Mesothelial cell of epicardium (in vitro differentiated cells): ENCODE data around the gene TUBGCP2. TPM values are rescaled to one million over a fixed set of nuclear protein-coding genes. Genes with fewer than 3 reads are reported as not detected.

Experiments used
- DNase-seq, 2 experiments: peaks; one replicate each; pipeline ENCODE4 v3.0.0; 2021; ENCODE audit warnings: low spot score in 2 of 2; ENCODE audit not compliant: unreplicated experiment in 2 of 2
- H3K27ac Mint-ChIP-seq: 2 replicates; pipeline ENCODE4 v1.8.0; 2021; ENCODE audit warnings: mixed read lengths
- H3K27me3 Mint-ChIP-seq: 2 replicates; pipeline ENCODE4 v1.8.0; 2021; ENCODE audit warnings: low read depth, mixed read lengths
- H3K36me3 Mint-ChIP-seq: 2 replicates; pipeline ENCODE4 v1.8.0; 2021; ENCODE audit warnings: mixed read lengths
- H3K4me1 Mint-ChIP-seq: 2 replicates; pipeline ENCODE4 v1.8.0; 2021; ENCODE audit warnings: mixed read lengths
- H3K4me3 Mint-ChIP-seq: 2 replicates; pipeline ENCODE4 v1.8.0; 2021; ENCODE audit warnings: mild to moderate bottlenecking, moderate library complexity, mixed read lengths
- H3K9me3 Mint-ChIP-seq: 2 replicates; pipeline ENCODE4 v1.8.0; 2021; ENCODE audit warnings: mixed read lengths
- CTCF ChIP-seq: fragments of 200-600 bp; sonication (generic); IDR thresholded peaks from one replicate; pipeline ENCODE4 v1.5.0; 2021; ENCODE audit warnings: antibody characterized with exemption; ENCODE audit not compliant: unreplicated experiment
- total RNA-seq: library from RNA; stranded (reverse); gene quantifications from 3 replicates; pipeline ENCODE4 v1.2.1, GENCODE V29; 2021

Gene TUBGCP2
- total RNA-seq, 1 donor from 2014 or later = 69.6 TPM

- H3K27ac Mint-ChIP-seq = no peak overlapping the region
- peaks cover 42% of the 10 kb centered on the region for H3K27me3 Mint-ChIP-seq
- no peaks in the 10 kb centered on the region for H3K4me1 Mint-ChIP-seq
- TF ChIP-seq CTCF = no peak
- H3K9me3 Mint-ChIP-seq = peaks cover 12% of the 10 kb centered on the region
- no peak overlapping the region for H3K4me3 Mint-ChIP-seq
- H3K36me3 Mint-ChIP-seq = no peaks in the 10 kb centered on the region
- DNase-seq = no peak
Observed at GRCh38 chr10:133344236-133344635, 35.6 kb upstream of the TUBGCP2 start.

DNA sequence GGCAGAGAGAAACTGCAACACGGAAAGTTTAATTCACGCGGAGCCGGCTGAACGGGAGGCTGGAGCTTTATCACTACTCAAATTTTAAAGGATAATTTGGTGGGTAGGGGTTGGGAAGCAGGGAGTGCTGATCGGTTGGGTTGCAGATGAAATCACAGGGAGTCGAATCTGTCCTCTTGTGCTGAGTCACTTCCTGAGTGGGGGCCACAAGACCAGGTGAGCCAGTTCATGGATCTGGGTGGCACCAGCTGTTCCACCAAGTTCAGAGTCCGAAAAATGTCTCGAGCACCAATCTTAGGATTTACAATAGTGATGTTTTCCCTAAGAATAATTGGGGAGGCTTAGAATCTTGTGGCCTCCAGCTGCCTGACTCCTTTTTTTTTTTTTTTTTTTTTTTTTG is 34.9 kb upstream of the TUBGCP2 start:
- H3K36me3 Mint-ChIP-seq = no peaks in the 10 kb centered on the region
- no peak overlapping the region for H3K4me3 Mint-ChIP-seq
- H3K27ac Mint-ChIP-seq = no peak overlapping the region
- no peak for DNase-seq
- no peaks in the 10 kb centered on the region for H3K4me1 Mint-ChIP-seq
- H3K9me3 Mint-ChIP-seq = peaks cover 12% of the 10 kb centered on the region
- peaks cover 42% of the 10 kb centered on the region for H3K27me3 Mint-ChIP-seq
- TF ChIP-seq CTCF = no peak

DNA sequence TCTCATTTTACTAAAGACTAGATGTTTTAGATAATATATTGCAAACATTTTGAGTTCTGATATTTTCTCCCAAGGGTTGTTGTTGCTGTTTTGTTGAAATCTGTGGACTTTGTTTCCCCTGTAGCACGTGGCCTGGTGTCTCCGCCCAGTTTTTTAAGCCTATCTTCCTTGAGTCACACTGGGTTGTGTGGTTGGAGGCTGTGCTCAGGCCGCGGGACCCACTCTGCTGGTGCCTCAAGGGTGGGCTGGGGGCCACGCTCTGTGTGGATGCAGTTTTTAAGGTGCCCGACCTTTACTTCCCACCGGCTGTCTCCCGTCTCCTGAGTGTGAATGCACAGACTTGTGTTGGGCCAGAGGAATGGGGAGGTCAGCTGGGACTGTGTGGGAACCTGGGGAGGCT is 34.3 kb upstream of the TUBGCP2 start:
- H3K27me3 Mint-ChIP-seq = peaks cover 42% of the 10 kb centered on the region
- H3K4me1 Mint-ChIP-seq = no peaks in the 10 kb centered on the region
- H3K4me3 Mint-ChIP-seq = no peak overlapping the region
- H3K36me3 Mint-ChIP-seq = no peaks in the 10 kb centered on the region
- TF ChIP-seq CTCF = no peak
- H3K9me3 Mint-ChIP-seq = peaks cover 12% of the 10 kb centered on the region
- H3K27ac Mint-ChIP-seq = no peak overlapping the region
- DNase-seq = no peak

GRCh38 chr10:133341983-133342382 is 33.3 kb upstream of the TUBGCP2 start:
- no peak overlapping the region for H3K27ac Mint-ChIP-seq
- peaks cover 12% of the 10 kb centered on the region for H3K9me3 Mint-ChIP-seq
- peaks cover 42% of the 10 kb centered on the region for H3K27me3 Mint-ChIP-seq
- DNase-seq = no peak
- H3K36me3 Mint-ChIP-seq = no peaks in the 10 kb centered on the region
- no peaks in the 10 kb centered on the region for H3K4me1 Mint-ChIP-seq
- TF ChIP-seq CTCF = no peak
- H3K4me3 Mint-ChIP-seq = no peak overlapping the region

GRCh38 chr10:133339708-133340380 is 31.2 kb upstream of the TUBGCP2 start:
- no peak for DNase-seq
- peaks cover 44% of the 10 kb centered on the region for H3K27me3 Mint-ChIP-seq
- H3K36me3 Mint-ChIP-seq = no peaks in the 10 kb centered on the region
- H3K4me3 Mint-ChIP-seq = no peak overlapping the region
- no peak for TF ChIP-seq CTCF
- H3K27ac Mint-ChIP-seq = no peak overlapping the region
- H3K4me1 Mint-ChIP-seq = peaks cover under 1% of the 10 kb centered on the region
- H3K9me3 Mint-ChIP-seq = peaks cover 5% of the 10 kb centered on the region
